Neural crest cell (in vitro differentiated cells): ENCODE measurements around the gene ZNF318. TPM values are rescaled to one million over a fixed set of nuclear protein-coding genes. Genes with fewer than 3 reads are reported as not detected.
"Not testable (repeated sequence)": the region's sequence is repeated elsewhere in the genome, so short reads cannot be mapped to it uniquely, and the experiment has no call there.

Source experiments
- DNase-seq: peaks from one replicate; pipeline ENCODE4 v3.0.0; 2021; ENCODE audit warnings: low read depth, mixed read lengths, low spot score
- H3K27ac Mint-ChIP-seq: one replicate; pipeline ENCODE4 v1.8.0; 2021; ENCODE audit warnings: mild to moderate bottlenecking, mixed read lengths; ENCODE audit not compliant: unreplicated experiment
- H3K27me3 Mint-ChIP-seq: 2 replicates; pipeline ENCODE4 v1.8.0; 2021; ENCODE audit warnings: low read depth, mild to moderate bottlenecking, mixed read lengths
- H3K36me3 Mint-ChIP-seq: 2 replicates; pipeline ENCODE4 v1.8.0; 2021; ENCODE audit warnings: low read depth, mild to moderate bottlenecking, mixed read lengths
- H3K4me1 Mint-ChIP-seq: 2 replicates; pipeline ENCODE4 v1.8.0; 2021; ENCODE audit warnings: mixed read lengths
- H3K4me3 Mint-ChIP-seq: one replicate; pipeline ENCODE4 v1.8.0; 2021; ENCODE audit warnings: mild to moderate bottlenecking, mixed read lengths
- H3K9me3 Mint-ChIP-seq: 2 replicates; pipeline ENCODE4 v1.8.0; 2021; ENCODE audit warnings: mixed read lengths
- CTCF ChIP-seq: fragments of 200-600 bp; sonication (generic); conservative IDR thresholded peaks from 2 replicates; pipeline ENCODE4 v1.5.0; 2021; ENCODE audit warnings: antibody characterized with exemption, mild to moderate bottlenecking
- total RNA-seq: library from RNA; stranded (reverse); gene quantifications from 2 replicates; pipeline ENCODE4 v1.2.1, GENCODE V29; 2021

Gene ZNF318
- total RNA-seq, 1 donor from 2014 or later = 26.2 TPM

GRCh38 chr6:43355862-43356590 lies 13.4 kb downstream of the ZNF318 start:
- H3K36me3 Mint-ChIP-seq = peaks cover 24% of the 10 kb centered on the region

DNA sequence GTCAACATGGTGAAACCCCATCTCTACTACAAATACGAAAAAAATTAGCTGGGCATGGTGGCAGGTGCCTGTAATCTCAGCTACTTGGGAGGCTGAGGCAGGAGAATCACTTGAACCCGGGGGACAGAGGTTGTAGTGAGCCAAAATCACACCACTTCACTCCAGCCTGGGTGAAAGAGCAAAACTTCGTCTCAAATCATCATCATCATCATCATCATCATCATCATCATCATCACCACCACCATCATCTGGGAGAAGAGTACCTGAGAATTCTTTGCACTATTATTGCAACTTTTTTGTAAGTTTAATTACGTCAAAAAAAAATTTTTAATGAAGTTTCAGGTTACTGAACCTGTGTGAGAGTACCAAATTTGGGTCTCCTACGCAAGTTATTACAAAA lies 17.5 kb downstream of the ZNF318 start:
- H3K27ac Mint-ChIP-seq, H3K9me3 Mint-ChIP-seq, H3K4me3 Mint-ChIP-seq, H3K4me1 Mint-ChIP-seq, DNase-seq, H3K27me3 Mint-ChIP-seq: not testable (repeated sequence)
- peaks cover 17% of the 10 kb centered on the region for H3K36me3 Mint-ChIP-seq

More at GRCh38 chr6:43355862-43356590, 13.4 kb downstream of the ZNF318 start:
- TF ChIP-seq CTCF = no peak
- H3K9me3 Mint-ChIP-seq = no peaks in the 10 kb centered on the region
- H3K4me1 Mint-ChIP-seq = no peaks in the 10 kb centered on the region
- DNase-seq = no peak
- H3K4me3 Mint-ChIP-seq = no peak overlapping the region
- no peaks in the 10 kb centered on the region for H3K27me3 Mint-ChIP-seq
- H3K27ac Mint-ChIP-seq = no peak overlapping the region

DNA sequence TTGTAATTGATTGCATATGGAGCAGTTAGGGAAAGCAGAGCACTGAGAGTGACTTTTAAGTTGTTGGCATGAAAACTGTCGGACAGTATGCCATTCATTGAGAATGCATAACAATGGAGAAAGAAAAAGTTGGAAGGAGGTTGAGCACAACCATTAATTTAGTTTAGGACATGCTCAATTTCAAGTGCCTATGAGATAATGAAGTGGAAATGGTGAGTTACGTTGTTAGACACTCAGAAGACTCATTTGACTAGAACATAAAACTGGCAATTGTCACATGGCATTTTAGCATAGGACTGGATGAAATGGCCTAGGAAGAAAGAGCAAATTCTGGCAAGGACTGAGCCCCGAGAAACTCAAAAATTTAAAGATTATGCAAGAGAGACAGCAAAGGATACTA lies 22.0 kb downstream of the ZNF318 start:
- Mint-ChIP-seq H3K27me3 (no peaks in the 10 kb centered on the region), H3K9me3 (no peaks in the 10 kb centered on the region)

DNA sequence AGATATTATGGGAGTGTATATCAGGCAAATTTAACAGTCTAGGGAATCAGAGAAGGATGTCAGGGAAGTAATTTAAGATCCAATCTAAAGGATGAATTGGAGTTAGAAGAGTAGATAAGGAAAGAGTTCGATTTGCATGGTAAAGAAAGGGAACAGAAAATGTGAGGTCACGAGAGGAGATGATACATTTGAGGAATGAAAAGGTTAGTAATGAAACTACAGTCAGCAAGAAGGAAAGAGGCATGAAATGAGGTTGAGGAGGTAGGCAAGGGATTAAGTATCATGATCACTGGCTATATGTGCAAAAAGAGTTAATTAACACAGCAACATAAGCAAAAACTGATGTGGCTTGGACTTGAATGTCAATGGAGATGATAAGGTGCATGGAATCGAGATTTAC lies 22.4 kb downstream of the ZNF318 start:
- Mint-ChIP-seq H3K4me3 (no peak overlapping the region), H3K27me3 (no peaks in the 10 kb centered on the region), H3K36me3 (peaks cover 5% of the 10 kb centered on the region), H3K27ac (no peak overlapping the region), H3K4me1 (no peaks in the 10 kb centered on the region), H3K9me3 (no peaks in the 10 kb centered on the region)
- DNase-seq = no peak
- TF ChIP-seq CTCF = no peak

More for the DNA sequence above, 22.0 kb downstream of the ZNF318 start:
- no peak overlapping the region for H3K27ac Mint-ChIP-seq
- H3K4me3 Mint-ChIP-seq = no peak overlapping the region
- no peaks in the 10 kb centered on the region for H3K4me1 Mint-ChIP-seq
- H3K36me3 Mint-ChIP-seq = peaks cover 6% of the 10 kb centered on the region
- DNase-seq = no peak
- TF ChIP-seq CTCF = no peak

GRCh38 chr6:43346243-43346642 lies 23.2 kb downstream of the ZNF318 start:
- not testable (repeated sequence) for H3K9me3 Mint-ChIP-seq, H3K27ac Mint-ChIP-seq, DNase-seq, H3K27me3 Mint-ChIP-seq, H3K36me3 Mint-ChIP-seq, H3K4me1 Mint-ChIP-seq, H3K4me3 Mint-ChIP-seq

DNA sequence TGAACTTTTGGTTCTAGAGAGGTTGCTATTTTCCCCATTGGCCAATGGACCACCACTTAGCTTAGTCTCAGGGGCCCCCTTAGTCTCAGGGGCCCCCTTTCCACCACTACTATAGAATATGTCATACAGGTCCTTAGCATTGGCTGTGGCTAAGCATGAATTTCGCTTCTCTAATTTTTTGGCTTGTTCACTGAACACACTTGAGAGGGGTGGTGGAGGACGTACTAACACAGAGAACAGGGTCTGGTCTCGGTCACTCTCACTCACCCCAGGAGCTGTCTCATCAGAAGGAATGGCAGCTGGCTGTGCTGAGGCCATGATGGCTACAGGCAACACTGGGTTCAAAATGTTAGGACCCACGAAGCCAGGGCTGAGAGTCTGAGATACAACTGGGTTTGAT lies 30.3 kb downstream of the ZNF318 start:
- Mint-ChIP-seq H3K36me3 (peaks cover 20% of the 10 kb centered on the region), H3K4me1 (no peaks in the 10 kb centered on the region), H3K27ac (no peak overlapping the region), H3K4me3 (no peak overlapping the region), H3K9me3 (no peaks in the 10 kb centered on the region), H3K27me3 (no peaks in the 10 kb centered on the region)
- TF ChIP-seq CTCF = no peak
- DNase-seq = no peak
